B cell (primary cell): Measurements from ENCODE around the gene SYTL1. TPM values are rescaled to one million over a fixed set of nuclear protein-coding genes. Genes with fewer than 3 reads are reported as not detected.

Source experiments
- ATAC-seq: fragments of 200-7000 bp; cut with Tn5 transposase; one replicate; pipeline ENCODE4 v1.10.0; 2021; ENCODE audit warnings: low read depth, mild to moderate bottlenecking, moderate number of reproducible peaks, moderate library complexity
- CTCF ChIA-PET: fragments of 350-600 bp; sonication (Branson Sonifier 250); formaldehyde crosslinking; loops from one replicate; lab custom pipeline; 2021; ENCODE audit warnings: antibody characterized with exemption, inconsistent platforms; lab: Charles Lee
- POLR2A ChIA-PET: fragments of 350-600 bp; sonication (Branson Sonifier 250); formaldehyde crosslinking; loops from one replicate; lab custom pipeline; 2021; ENCODE audit warnings: antibody characterized with exemption; lab: Charles Lee
- DNase-seq: peaks from one replicate; pipeline ENCODE4 v3.0.0; 2013
- H2AFZ ChIP-seq: 2 replicates; pipeline ENCODE4 v1.6.1; 2012; ENCODE audit warnings: mild to moderate bottlenecking, low read depth, low read length; ENCODE audit not compliant: insufficient read depth, poor library complexity, severe bottlenecking
- H3K27ac ChIP-seq, 2 donors: 1 replicate in 1 of 2; 2 replicates in 1 of 2; pipeline ENCODE4 v1.5.1; 2012 to 2013; ENCODE audit warnings: low read length in 2 of 2, mild to moderate bottlenecking in 2 of 2, moderate library complexity in 1 of 2
- H3K27me3 ChIP-seq, 4 experiments: fragments of 200-600 bp in 1 of 4; sonication (generic) in 1 of 4; replicated peaks in 1 of 4; 1 replicate in 2 of 4; 2 replicates in 2 of 4; pipeline versions ENCODE4 v1.6.1 to v1.7.0; 2013 to 2016; ENCODE audit warnings: low read length in 3 of 4, mild to moderate bottlenecking in 2 of 4, mixed read lengths in 1 of 4, moderate library complexity in 1 of 4; ENCODE audit not compliant: insufficient read depth in 4 of 4, control insufficient read depth in 3 of 4; ENCODE audit errors: control extremely low read depth in 1 of 4
- H3K36me3 ChIP-seq, 2 experiments: replicated peaks in 1 of 2; 1 replicate in 1 of 2; 2 replicates in 1 of 2; pipeline versions ENCODE4 v1.6.1 to v1.7.1; 2013; ENCODE audit warnings: low read length in 1 of 2; ENCODE audit not compliant: insufficient read depth in 2 of 2, control insufficient read depth in 1 of 2; ENCODE audit errors: control extremely low read depth in 1 of 2, extremely low read depth in 1 of 2
- H3K4me1 ChIP-seq, 2 donors: fragments of 200-600 bp in 1 of 2; sonication (generic) in 1 of 2; 1 replicate in 1 of 2; 2 replicates in 1 of 2; pipeline versions ENCODE4 v1.5.1 to v1.6.1; 2013 to 2017; ENCODE audit warnings: low read length in 2 of 2; ENCODE audit not compliant: control insufficient read depth in 2 of 2, insufficient read depth in 2 of 2
- H3K4me2 ChIP-seq: replicated peaks from 2 replicates; pipeline ENCODE3; 2012; ENCODE audit warnings: mild to moderate bottlenecking, low read depth, low read length; ENCODE audit not compliant: poor library complexity, severe bottlenecking
- H3K4me3 ChIP-seq, 5 experiments: fragments of 200-600 bp in 1 of 5; sonication (generic) in 1 of 5; 1 replicate in 3 of 5; 2 replicates in 2 of 5; pipeline versions ENCODE4 v1.5.1 to v1.7.0; 2011 to 2016; ENCODE audit warnings: low read length in 4 of 5, mild to moderate bottlenecking in 4 of 5, low read depth in 2 of 5, control low read depth in 1 of 5, moderate library complexity in 1 of 5; ENCODE audit not compliant: insufficient read depth in 1 of 5; ENCODE audit errors: control extremely low read depth in 1 of 5, extremely low read depth in 1 of 5
- H3K79me2 ChIP-seq: fragments of 200-600 bp; sonication (generic); one replicate; pipeline ENCODE4 v1.6.0; 2016; ENCODE audit warnings: low read length; ENCODE audit not compliant: control insufficient read depth, insufficient read depth
- H3K9ac ChIP-seq: fragments of 200-600 bp; sonication (generic); 2 replicates; pipeline ENCODE4 v1.6.1; 2017; ENCODE audit warnings: mild to moderate bottlenecking, low read length, moderate library complexity
- H3K9me3 ChIP-seq, 3 donors: one replicate each; pipeline versions ENCODE4 v1.6.1 to v1.7.1; 2013; ENCODE audit warnings: low read length in 2 of 3; ENCODE audit not compliant: control insufficient read depth in 2 of 3, insufficient read depth in 1 of 3; ENCODE audit errors: control extremely low read depth in 1 of 3
- H4K20me1 ChIP-seq: 2 replicates; pipeline ENCODE4 v1.6.0; 2012; ENCODE audit warnings: mild to moderate bottlenecking, low read length; ENCODE audit not compliant: insufficient read depth, control insufficient read depth, poor library complexity, severe bottlenecking
- H3K27ac Mint-ChIP-seq: one replicate; pipeline ENCODE4 v1.8.0; 2021; ENCODE audit warnings: mixed read lengths
- H3K27me3 Mint-ChIP-seq: one replicate; pipeline ENCODE4 v1.8.0; 2021; ENCODE audit warnings: mixed read lengths
- H3K4me1 Mint-ChIP-seq: one replicate; pipeline ENCODE4 v1.8.0; 2021; ENCODE audit warnings: mixed read lengths
- H3K4me3 Mint-ChIP-seq: one replicate; pipeline ENCODE4 v1.8.0; 2021; ENCODE audit warnings: mixed read lengths
- H3K9me3 Mint-ChIP-seq: one replicate; pipeline ENCODE4 v1.8.0; 2022; ENCODE audit warnings: mixed read lengths; ENCODE audit not compliant: insufficient read depth
- EZH2 ChIP-seq: IDR thresholded peaks from 2 replicates; pipeline ENCODE4 v1.6.1; 2012; ENCODE audit warnings: borderline replicate concordance, low read depth, mild to moderate bottlenecking, moderate library complexity, low read length; ENCODE audit not compliant: insufficient read depth, poor library complexity, severe bottlenecking
- WGBS: methylation state at CpG from one replicate; pipeline ENCODE4 v1.1.5; 2013; ENCODE audit warnings: missing lambda C conversion rate; ENCODE audit not compliant: insufficient coverage; 5-methylcytosine and 5-hydroxymethylcytosine counted together
- intact Hi-C: fragments of 100-400 bp; cut with micrococcal nuclease; formaldehyde crosslinking; loops from one replicate; pipeline ENCODE4 v1.10.0; 2022
- polyA plus RNA-seq: library from polyadenylated mRNA; depleted of rRNA; stranded (reverse); fragments of >200 nt; gene quantifications from 2 replicates; pipeline ENCODE4 v1.2.3, GENCODE V29; 2012
- total RNA-seq, 2 donors: library from RNA; stranded (reverse); fragments of 120-200 nt in 1 of 2; gene quantifications; 1 replicate in 1 of 2; 2 replicates in 1 of 2; pipeline versions ENCODE4 v1.2.3 to v1.2.4, GENCODE V29; 2013 to 2022
- TF ChIP-seq, protein P1 (sequence below): fragments of 200-600 bp; IDR thresholded peaks from one replicate; pipeline ENCODE4 v1.8.0; 2022; ENCODE audit warnings: antibody characterized with exemption, mild to moderate bottlenecking

The SYTL1 gene
- total and polyA plus RNA-seq, 2 donors (not counting 1 experiment from before 2014, with no cell fraction given): 159 to 444 TPM

DNA sequence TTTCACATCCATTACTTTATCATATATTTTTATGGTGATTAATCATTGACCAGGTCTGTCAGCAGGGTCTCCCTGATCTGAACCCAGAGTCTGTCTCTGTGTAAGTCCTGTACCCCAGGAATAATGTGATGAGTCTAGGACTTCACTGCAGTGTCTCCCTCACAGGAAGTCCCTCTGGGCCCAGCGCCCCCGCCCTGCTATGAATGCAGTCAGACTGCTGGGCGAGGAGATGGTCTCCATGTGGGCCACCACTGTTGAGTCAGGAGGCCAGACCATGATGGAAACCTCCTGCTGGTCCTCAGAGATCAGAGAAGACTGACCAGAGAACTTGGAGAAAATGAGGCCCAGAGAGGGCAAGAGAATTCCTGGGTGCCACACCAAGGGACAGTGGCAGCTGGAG lies 10.4 kb upstream of the SYTL1 start:
- H3K9me3 ChIP-seq: peaks cover 0 to 4% (median 0%) of the 10 kb centered on the region in 3 donors
- no peak for DNase-seq
- no peak overlapping the region for H3K4me3 ChIP-seq
- intact Hi-C loops: no loop called here
- peaks cover 82% of the 10 kb centered on the region for H3K79me2 ChIP-seq
- no peaks in the 10 kb centered on the region for H3K27me3 Mint-ChIP-seq
- H2AFZ ChIP-seq: no peak overlapping the region
- peaks cover 45% of the 10 kb centered on the region for H3K4me1 Mint-ChIP-seq
- H3K36me3 ChIP-seq: peaks cover 0 to 84% of the 10 kb centered on the region in 2 experiments
- H3K27me3 ChIP-seq: no peaks in the 10 kb centered on the region
- H3K9ac ChIP-seq: no peak overlapping the region
- TF ChIP-seq, protein P1, sequence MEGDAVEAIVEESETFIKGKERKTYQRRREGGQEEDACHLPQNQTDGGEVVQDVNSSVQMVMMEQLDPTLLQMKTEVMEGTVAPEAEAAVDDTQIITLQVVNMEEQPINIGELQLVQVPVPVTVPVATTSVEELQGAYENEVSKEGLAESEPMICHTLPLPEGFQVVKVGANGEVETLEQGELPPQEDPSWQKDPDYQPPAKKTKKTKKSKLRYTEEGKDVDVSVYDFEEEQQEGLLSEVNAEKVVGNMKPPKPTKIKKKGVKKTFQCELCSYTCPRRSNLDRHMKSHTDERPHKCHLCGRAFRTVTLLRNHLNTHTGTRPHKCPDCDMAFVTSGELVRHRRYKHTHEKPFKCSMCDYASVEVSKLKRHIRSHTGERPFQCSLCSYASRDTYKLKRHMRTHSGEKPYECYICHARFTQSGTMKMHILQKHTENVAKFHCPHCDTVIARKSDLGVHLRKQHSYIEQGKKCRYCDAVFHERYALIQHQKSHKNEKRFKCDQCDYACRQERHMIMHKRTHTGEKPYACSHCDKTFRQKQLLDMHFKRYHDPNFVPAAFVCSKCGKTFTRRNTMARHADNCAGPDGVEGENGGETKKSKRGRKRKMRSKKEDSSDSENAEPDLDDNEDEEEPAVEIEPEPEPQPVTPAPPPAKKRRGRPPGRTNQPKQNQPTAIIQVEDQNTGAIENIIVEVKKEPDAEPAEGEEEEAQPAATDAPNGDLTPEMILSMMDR: no peak
- no peak for TF ChIP-seq EZH2
- no peak overlapping the region for H3K4me2 ChIP-seq
- ChIA-PET POLR2A (no interaction called here), CTCF (interaction anchor here (2.1 to 7.2 kb wide), 7 partner anchors 10 to 58 kb away, joined by 8 to 96 read pairs (median 13); partner anchors contain the start of genes GPR3, MAP3K6 and SYTL1)
- no peaks in the 10 kb centered on the region for H3K9me3 Mint-ChIP-seq
- H3K27ac Mint-ChIP-seq: no peak overlapping the region
- WGBS: 100% methylated on average over 2 of the region's 3 CpGs
- peaks cover 56% of the 10 kb centered on the region for H4K20me1 ChIP-seq
- H3K27ac ChIP-seq: no peak overlapping the region
- ATAC-seq: no peak
- no peak overlapping the region for H3K4me3 Mint-ChIP-seq
- peaks cover 11 to 24% of the 10 kb centered on the region in 2 donors for H3K4me1 ChIP-seq

DNA sequence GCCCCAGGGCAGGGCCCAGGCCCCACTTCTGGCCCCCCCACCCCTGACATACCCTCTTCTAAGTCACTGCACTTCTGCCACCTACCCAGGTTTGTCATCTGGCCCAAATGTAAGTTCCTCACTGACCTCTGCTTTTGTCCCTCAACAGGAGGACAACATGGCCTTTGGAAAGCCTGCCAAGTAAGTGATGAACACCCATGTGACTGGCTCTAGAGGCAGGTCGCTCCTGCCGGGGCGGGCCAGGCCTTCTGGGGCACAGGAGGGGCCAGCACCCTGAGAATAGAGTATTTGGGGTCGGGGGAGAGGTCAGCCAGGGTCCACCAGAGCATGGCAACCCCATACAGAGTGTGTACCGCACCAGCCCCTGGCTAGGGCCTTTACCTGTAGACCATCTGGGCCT lies 9.9 kb upstream of the SYTL1 start:
- Histone ChIP-seq H3K27me3 (no peaks in the 10 kb centered on the region), H3K9ac (no peak overlapping the region), H2AFZ (no peak overlapping the region), H4K20me1 (peaks cover 56% of the 10 kb centered on the region), H3K79me2 (peaks cover 77% of the 10 kb centered on the region), H3K4me2 (no peak overlapping the region), H3K27ac (no peak overlapping the region), H3K9me3 (peaks cover 0 to 4% (median 0%) of the 10 kb centered on the region in 3 donors), H3K4me1 (peaks cover 11 to 24% of the 10 kb centered on the region in 2 donors), H3K36me3 (peaks cover 0 to 84% of the 10 kb centered on the region in 2 experiments), H3K4me3 (no peak overlapping the region)
- intact Hi-C loops: loop anchor here (1.0 to 2.0 kb wide), 2 partner anchors 25 to 56 kb away; no protein-coding TSS in a partner anchor
- H3K27ac Mint-ChIP-seq: no peak overlapping the region
- DNase-seq (no peak), ATAC-seq (no peak)
- no peaks in the 10 kb centered on the region for H3K9me3 Mint-ChIP-seq
- 100% methylated on average over 5 of the region's 5 CpGs for WGBS
- CTCF ChIA-PET: interaction anchor here (1.0 to 7.2 kb wide), 27 partner anchors 9 to 330 kb away, joined by 3 to 96 read pairs (median 9); partner anchors contain the start of genes CD164L2, GPR3, MAP3K6 and SYTL1
- POLR2A ChIA-PET: interaction anchor here (1.7 kb wide), 1 partner anchor 10 kb away, joined by 5 read pairs; the partner anchor contains the start of gene SYTL1
- TF ChIP-seq, protein P1: no peak
- no peak for TF ChIP-seq EZH2
- H3K27me3 Mint-ChIP-seq: no peaks in the 10 kb centered on the region
- H3K4me1 Mint-ChIP-seq: peaks cover 41% of the 10 kb centered on the region
- no peak overlapping the region for H3K4me3 Mint-ChIP-seq
